ENCODE data around the gene ACR.
"Not testable (repeated sequence)": the region's sequence is repeated elsewhere in the genome, so short reads cannot be mapped to it uniquely, and the experiment has no call there.

The ACR gene

DNA sequence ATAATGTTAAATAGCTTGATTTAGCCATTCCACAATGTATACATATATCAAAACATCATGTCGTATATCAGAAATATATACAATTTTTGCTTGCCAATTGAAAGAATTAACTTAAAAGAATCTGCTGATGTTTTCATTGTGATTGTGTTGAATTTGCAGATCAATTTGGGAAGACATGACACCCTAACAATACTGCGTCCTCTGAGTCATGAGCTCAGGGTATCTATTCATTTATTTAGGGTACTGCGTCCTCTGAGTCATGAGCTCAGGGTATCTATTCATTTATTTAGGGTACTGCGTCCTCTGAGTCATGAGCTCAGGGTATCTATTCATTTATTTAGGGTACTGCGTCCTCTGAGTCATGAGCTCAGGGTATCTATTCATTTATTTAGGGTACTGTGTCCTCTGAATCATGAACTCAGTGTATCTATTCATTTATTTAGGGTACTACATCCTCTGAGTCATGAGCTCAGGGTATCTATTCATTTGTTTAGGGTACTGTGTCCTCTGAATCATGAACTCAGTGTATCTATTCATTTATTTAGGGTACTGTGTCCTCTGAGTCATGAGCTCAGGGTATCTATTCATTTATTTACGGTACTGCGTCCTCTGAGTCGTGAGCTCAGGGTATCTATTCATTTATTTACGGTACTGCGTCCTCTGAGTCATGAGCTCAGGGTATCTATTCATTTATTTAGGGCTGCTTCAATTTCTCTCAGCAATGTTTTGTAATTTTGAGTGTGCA lies 21.8 kb downstream of the ACR start:
- H3K4me1 ChIP-seq (ENCODE audit: insufficient read depth, low read length); H3K9ac ChIP-seq (ENCODE audit: low read depth, low read length); H3K36me3 ChIP-seq (ENCODE audit: insufficient read depth, low read length); H3K27ac ChIP-seq (ENCODE audit: low read depth, low read length); H3K4me3 ChIP-seq (ENCODE audit: low read length); H3K9me3 ChIP-seq (ENCODE audit: insufficient read depth, low read depth, low read length): not testable (repeated sequence)
- peaks cover 42% of the 10 kb centered on the region for H3K27me3 ChIP-seq (ENCODE audit: insufficient read depth, low read length)
- 18% methylated on average over 5 of the region's 10 CpGs for WGBS

DNA sequence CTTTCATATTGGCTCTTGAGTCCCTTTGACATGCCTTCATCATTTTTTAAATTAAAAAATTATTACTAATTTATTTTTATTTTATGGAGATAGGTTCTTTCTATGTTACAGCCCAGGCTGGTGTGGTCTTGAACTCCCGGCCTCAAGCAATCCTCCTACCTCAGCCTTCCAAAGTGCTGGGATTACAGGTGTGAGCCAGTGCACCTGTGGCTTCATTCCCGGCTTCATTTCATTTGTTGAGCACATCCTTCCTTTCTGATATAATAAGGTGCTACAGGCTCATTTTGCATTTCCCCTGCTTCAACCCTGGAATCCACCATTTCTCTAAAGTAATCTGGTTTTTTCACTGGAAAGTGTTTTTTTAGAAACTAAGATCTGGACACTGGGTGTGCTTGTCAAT lies 23.8 kb downstream of the ACR start:
- H3K4me3 ChIP-seq (ENCODE audit: low read length); H3K36me3 ChIP-seq (ENCODE audit: insufficient read depth, low read length); H3K9ac ChIP-seq (ENCODE audit: low read depth, low read length); H3K4me1 ChIP-seq (ENCODE audit: insufficient read depth, low read length); H3K9me3 ChIP-seq (ENCODE audit: insufficient read depth, low read depth, low read length); H3K27ac ChIP-seq (ENCODE audit: low read depth, low read length): not testable (repeated sequence)
- 87% methylated on average over 2 of the region's 2 CpGs for WGBS
- H3K27me3 ChIP-seq (ENCODE audit: insufficient read depth, low read length): peaks cover 36% of the 10 kb centered on the region

DNA sequence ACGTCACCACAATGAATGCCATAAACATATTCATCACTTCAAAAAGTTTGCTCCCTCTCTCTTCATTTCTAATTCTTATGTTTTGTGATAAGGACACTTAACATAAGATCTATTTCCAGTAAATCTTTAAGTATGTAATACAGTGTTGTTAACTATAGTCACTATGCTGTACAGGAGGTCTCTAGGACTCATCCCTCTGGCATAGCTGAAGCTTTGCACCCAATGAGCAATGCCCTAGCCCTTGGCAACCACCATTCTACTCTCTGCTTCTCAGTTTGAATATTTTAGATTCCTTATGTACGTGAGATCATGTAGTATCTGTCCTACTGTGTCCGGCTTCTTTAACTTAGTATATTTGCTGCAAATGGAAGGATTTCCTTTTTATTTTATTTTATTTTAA lies 26.3 kb downstream of the ACR start:
- H3K36me3 ChIP-seq (ENCODE audit: insufficient read depth, low read length); H3K4me1 ChIP-seq (ENCODE audit: insufficient read depth, low read length); H3K4me3 ChIP-seq (ENCODE audit: low read length); H3K9me3 ChIP-seq (ENCODE audit: insufficient read depth, low read depth, low read length); H3K9ac ChIP-seq (ENCODE audit: low read depth, low read length); H3K27ac ChIP-seq (ENCODE audit: low read depth, low read length): not testable (repeated sequence)
- peaks cover 15% of the 10 kb centered on the region; the same call in 1 of the 2 replicates for H3K27me3 ChIP-seq (ENCODE audit: insufficient read depth, low read length)
- WGBS: 80% methylated on average over 1 of the region's 3 CpGs

DNA sequence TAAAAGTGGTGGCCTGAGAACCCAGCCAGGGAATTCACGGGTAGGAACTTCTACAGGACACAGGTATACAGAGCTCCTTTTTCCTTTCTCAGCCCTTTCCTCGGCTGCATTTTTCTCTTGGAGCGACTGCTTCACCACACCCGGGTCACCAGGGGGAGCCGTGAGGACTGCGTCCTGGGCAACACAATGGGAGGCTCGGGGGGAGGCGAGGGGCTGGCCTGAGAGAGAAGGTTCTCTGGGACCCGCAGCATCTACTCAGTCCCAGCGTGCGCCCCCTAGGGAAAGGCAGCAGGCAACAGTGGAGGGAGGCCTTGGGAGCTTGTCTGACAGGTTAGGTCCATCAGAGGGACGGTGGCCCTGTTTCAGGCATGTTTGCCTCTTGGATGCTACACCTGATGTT lies 37.1 kb downstream of the ACR start:
- not testable (repeated sequence) for H3K27me3 ChIP-seq (ENCODE audit: insufficient read depth, low read length); H3K27ac ChIP-seq (ENCODE audit: low read depth, low read length); H3K4me3 ChIP-seq (ENCODE audit: low read length); H3K9me3 ChIP-seq (ENCODE audit: insufficient read depth, low read depth, low read length); H3K36me3 ChIP-seq (ENCODE audit: insufficient read depth, low read length); H3K4me1 ChIP-seq (ENCODE audit: insufficient read depth, low read length); H3K9ac ChIP-seq (ENCODE audit: low read depth, low read length)
- WGBS: 9% methylated on average over 12 of the region's 12 CpGs

DNA sequence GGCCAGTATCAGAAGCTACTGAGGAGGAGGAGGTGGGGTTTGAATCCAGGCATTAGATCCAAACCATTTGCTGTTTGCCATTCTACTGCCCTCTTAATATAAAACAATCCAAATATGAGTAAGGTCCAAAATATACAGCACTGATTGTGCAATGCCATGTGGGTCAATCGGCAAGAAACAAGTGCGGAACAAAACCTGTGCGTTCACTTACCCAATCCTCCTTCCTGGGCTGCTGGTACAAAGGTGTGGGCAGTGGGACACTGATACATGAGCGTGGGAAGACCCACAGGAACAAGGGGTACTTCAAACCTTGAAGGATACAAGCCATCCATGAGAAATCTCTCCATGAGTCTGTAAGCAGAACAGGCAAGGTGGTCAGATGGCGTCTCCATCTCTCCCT lies 39.6 kb downstream of the ACR start:
- H3K36me3 ChIP-seq (ENCODE audit: insufficient read depth, low read length); H3K4me3 ChIP-seq (ENCODE audit: low read length); H3K27me3 ChIP-seq (ENCODE audit: insufficient read depth, low read length); H3K27ac ChIP-seq (ENCODE audit: low read depth, low read length); H3K9me3 ChIP-seq (ENCODE audit: insufficient read depth, low read depth, low read length); H3K9ac ChIP-seq (ENCODE audit: low read depth, low read length); H3K4me1 ChIP-seq (ENCODE audit: insufficient read depth, low read length): not testable (repeated sequence)
- WGBS: 85% methylated on average over 5 of the region's 5 CpGs

DNA sequence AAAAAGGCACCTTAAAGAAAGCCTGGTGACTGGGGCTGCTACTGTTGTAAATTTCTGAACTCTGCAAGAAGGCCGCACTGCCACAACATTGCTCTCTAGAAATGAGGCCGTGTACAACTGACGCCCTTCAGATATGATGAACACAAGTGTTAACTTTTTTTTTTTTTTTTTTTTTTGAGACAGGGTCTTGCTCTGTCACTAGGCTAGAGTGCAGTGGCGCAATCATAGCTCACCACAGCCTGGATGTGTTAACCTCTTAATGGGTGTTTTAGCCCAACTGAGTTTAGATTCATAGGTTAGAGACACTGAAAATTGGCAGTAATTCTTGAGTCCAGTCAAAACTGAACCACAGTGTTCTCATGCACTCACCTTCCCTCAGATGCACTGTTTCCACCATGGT lies 42.2 kb downstream of the ACR start:
- not testable (repeated sequence) for H3K36me3 ChIP-seq (ENCODE audit: insufficient read depth, low read length); H3K4me1 ChIP-seq (ENCODE audit: insufficient read depth, low read length); H3K27me3 ChIP-seq (ENCODE audit: insufficient read depth, low read length); H3K9ac ChIP-seq (ENCODE audit: low read depth, low read length); H3K4me3 ChIP-seq (ENCODE audit: low read length); H3K27ac ChIP-seq (ENCODE audit: low read depth, low read length); H3K9me3 ChIP-seq (ENCODE audit: insufficient read depth, low read depth, low read length)
- 92% methylated on average over 4 of the region's 4 CpGs for WGBS

DNA sequence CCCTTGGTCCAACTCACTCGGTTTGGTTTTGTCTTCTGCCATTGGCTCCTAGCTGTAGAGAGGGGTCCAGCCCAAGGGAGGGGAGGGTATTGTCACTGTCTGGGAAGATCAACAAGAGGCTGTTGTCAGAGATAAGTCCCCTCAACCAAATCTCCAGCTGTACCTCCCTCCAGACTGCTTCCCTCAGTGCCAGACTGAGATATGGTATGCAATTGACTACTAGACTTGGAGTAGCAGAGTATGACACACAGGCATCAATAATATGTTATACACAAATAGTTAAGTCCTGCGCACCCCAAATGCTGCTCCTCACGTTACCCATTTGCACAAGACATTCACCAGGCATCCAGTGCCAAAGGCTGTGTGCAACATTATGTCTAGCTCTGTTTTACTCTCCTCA lies 44.2 kb downstream of the ACR start:
- not testable (repeated sequence) for H3K4me3 ChIP-seq (ENCODE audit: low read length); H3K27ac ChIP-seq (ENCODE audit: low read depth, low read length)
- no CpG with 5 or more reads among the region's 3 CpGs for WGBS

DNA sequence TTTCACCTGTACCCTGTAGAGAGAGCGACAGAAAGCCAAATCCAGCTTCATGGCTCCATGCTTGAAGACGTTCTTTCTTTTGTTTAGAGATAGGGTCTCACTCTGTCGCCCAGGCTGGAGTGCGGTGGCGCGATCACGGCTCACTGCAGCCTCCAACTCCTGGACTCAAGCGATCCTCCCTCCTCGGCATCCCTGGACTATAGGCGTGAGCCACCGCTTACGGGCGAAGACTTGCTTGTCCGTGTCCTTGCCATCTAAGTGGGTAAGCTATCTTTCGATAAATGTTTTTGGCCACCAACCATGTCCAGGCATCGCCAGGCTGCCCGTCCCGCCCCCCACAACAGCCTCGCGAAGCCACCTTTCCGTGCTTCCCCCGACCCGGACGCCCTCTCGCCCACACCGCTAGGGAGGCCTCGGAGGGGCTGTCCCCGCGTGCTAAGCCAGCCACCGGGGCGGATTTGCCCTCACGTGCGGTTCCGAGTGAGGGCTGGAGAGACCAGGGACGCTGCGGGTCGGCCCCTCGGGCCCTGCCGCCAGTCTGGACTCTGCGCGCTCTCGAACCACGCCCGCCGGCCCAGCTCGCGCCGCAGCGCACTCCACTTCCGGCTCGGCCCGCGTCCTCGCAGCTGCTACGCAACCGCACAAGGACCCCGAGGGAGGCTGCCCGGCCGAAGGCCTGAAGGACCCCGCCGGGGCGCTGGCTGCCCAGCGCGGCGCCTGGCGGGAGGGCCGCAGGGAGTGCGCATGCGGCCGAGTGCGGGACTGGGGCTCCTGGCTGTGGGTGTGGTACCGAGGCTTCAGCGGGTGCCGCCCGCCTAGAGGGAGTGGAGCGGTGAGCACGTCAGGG lies 45.3 kb downstream of the ACR start, which contains the start of gene RABL2B:
Gene RABL2B (minus strand): TSS at position 604 of the 847 bp plus-strand sequence. CDS start 1,342 bp downstream, outside the sequence.
- H3K9ac ChIP-seq (ENCODE audit: low read depth, low read length): peak within 1 kb of the TSS; percentile 47; the same call in 1 of the 2 replicates
- peak within 1 kb of the TSS; percentile 61 for H3K4me3 ChIP-seq (ENCODE audit: low read length)
- H3K27me3 ChIP-seq (ENCODE audit: insufficient read depth, low read length); H3K36me3 ChIP-seq (ENCODE audit: insufficient read depth, low read length); H3K4me1 ChIP-seq (ENCODE audit: insufficient read depth, low read length); H3K9me3 ChIP-seq (ENCODE audit: insufficient read depth, low read depth, low read length); H3K27ac ChIP-seq (ENCODE audit: low read depth, low read length): not testable (repeated sequence)
- 1% methylated on average over 30 of the region's 77 CpGs for WGBS

More for the DNA sequence above, 44.2 kb downstream of the ACR start:
- H3K36me3 ChIP-seq (ENCODE audit: insufficient read depth, low read length); H3K9me3 ChIP-seq (ENCODE audit: insufficient read depth, low read depth, low read length); H3K4me1 ChIP-seq (ENCODE audit: insufficient read depth, low read length); H3K27me3 ChIP-seq (ENCODE audit: insufficient read depth, low read length); H3K9ac ChIP-seq (ENCODE audit: low read depth, low read length): not testable (repeated sequence)

DNA sequence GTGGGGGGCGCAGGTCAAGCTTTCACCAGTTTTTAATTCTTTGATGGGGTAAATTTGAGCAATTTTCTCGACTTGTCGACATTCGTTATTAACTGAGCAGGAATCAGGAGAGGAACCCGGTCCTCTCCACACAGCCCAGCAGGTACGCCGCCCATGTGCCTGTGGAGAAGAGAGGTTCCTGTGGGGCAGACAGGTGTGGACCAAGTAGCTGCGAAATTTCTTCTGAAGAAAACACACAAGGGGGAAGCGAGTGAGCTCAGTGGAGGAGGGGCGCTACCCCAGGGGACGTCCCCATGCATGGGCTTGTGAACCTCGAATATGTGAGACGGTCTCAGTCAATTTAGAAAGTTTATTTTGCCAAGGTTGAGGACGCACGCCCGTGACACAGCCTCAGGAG lies 45.9 kb downstream of the ACR start:
- not testable (repeated sequence) for H3K27ac ChIP-seq (ENCODE audit: low read depth, low read length); H3K27me3 ChIP-seq (ENCODE audit: insufficient read depth, low read length); H3K4me1 ChIP-seq (ENCODE audit: insufficient read depth, low read length); H3K36me3 ChIP-seq (ENCODE audit: insufficient read depth, low read length); H3K9me3 ChIP-seq (ENCODE audit: insufficient read depth, low read depth, low read length); H3K9ac ChIP-seq (ENCODE audit: low read depth, low read length)
- WGBS: 1% methylated on average over 9 of the region's 16 CpGs
- peak overlapping the region; percentile 61 for H3K4me3 ChIP-seq (ENCODE audit: low read length)

DNA sequence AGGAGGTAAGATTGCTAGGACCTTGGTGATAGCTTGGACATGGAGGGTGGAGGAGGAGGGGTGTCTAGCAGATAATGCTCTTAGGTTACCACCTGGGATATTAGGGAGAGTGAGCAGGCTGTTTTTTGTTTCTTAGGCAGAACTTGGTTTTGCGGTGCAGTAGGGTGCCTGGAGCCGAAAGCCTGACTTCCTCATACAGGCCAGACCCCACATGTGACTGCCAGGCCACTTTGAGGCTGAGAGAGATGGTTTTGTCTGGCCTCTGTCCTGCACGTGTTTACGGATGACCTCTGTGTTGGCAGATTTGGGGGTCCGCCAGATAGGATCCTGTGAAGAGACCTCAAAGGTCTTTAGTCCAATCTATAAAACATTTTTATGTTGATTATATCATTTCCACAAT lies 47.3 kb downstream of the ACR start:
- not testable (repeated sequence) for H3K9ac ChIP-seq (ENCODE audit: low read depth, low read length); H3K9me3 ChIP-seq (ENCODE audit: insufficient read depth, low read depth, low read length); H3K36me3 ChIP-seq (ENCODE audit: insufficient read depth, low read length); H3K27me3 ChIP-seq (ENCODE audit: insufficient read depth, low read length); H3K4me3 ChIP-seq (ENCODE audit: low read length); H3K27ac ChIP-seq (ENCODE audit: low read depth, low read length); H3K4me1 ChIP-seq (ENCODE audit: insufficient read depth, low read length)
- 98% methylated on average over 4 of the region's 5 CpGs for WGBS

DNA sequence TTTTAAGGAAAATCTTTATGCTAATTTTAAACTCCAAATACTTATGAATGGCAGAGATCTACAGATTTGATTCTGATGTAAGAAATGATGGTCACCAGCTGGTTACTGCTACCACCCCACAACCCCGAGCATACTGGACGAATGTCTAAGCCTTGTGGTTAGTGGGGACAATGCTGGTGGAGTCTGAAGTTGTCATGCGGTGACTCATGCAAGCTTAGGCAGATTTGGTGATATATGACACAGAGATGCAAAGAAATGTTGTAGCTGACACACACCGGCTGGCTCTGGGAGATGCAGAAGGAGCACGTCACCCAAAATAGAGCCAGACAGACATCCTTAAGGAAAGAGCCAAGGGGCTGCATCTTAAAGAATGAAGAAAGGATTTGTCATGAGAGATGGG lies 48.9 kb downstream of the ACR start:
- H3K9ac ChIP-seq (ENCODE audit: low read depth, low read length); H3K27ac ChIP-seq (ENCODE audit: low read depth, low read length); H3K4me1 ChIP-seq (ENCODE audit: insufficient read depth, low read length); H3K36me3 ChIP-seq (ENCODE audit: insufficient read depth, low read length); H3K4me3 ChIP-seq (ENCODE audit: low read length); H3K27me3 ChIP-seq (ENCODE audit: insufficient read depth, low read length); H3K9me3 ChIP-seq (ENCODE audit: insufficient read depth, low read depth, low read length): not testable (repeated sequence)
- 94% methylated on average over 2 of the region's 5 CpGs for WGBS
